Tibial artery (tissue), 4 donors: ENCODE results near the gene BRD7.

Experiments
- DNase-seq, 2 donors: peaks; one replicate each; pipeline ENCODE4 v3.0.0-alpha.2; 2019
- H3K27ac ChIP-seq, 2 donors: fragments of 200-600 bp; sonication (generic) in 1 of 2; 1 replicate in 1 of 2; 2 replicates in 1 of 2; pipeline ENCODE4 v1.5.1; 2018 to 2019; ENCODE audit warnings: mild to moderate bottlenecking in 1 of 2
- H3K27me3 ChIP-seq, 2 donors: fragments of 200-600 bp; sonication (generic) in 1 of 2; one replicate each; pipeline versions ENCODE4 v1.5.1 to v1.6.0; 2016 to 2019
- H3K36me3 ChIP-seq, 3 donors: fragments of 200-600 bp; sonication (generic) in 2 of 3; one replicate each; pipeline ENCODE4 v1.5.1; 2016 to 2019; ENCODE audit warnings: mild to moderate bottlenecking in 2 of 3
- H3K4me1 ChIP-seq, 4 donors: fragments of 200-600 bp; sonication (generic) in 2 of 4; 1 replicate in 3 of 4; 2 replicates in 1 of 4; pipeline ENCODE4 v1.5.1; 2016 to 2019
- H3K4me3 ChIP-seq, 2 donors: fragments of 200-600 bp; sonication (generic) in 1 of 2; 1 replicate in 1 of 2; 2 replicates in 1 of 2; pipeline ENCODE4 v1.5.1; 2018 to 2019; ENCODE audit warnings: mild to moderate bottlenecking in 2 of 2
- H3K9me3 ChIP-seq, 3 donors: fragments of 200-600 bp; sonication (generic) in 1 of 3; one replicate each; pipeline ENCODE4 v1.5.1; 2016 to 2019
- CTCF ChIP-seq, 2 experiments: fragments of 200-600 bp in 1 of 2; fragments of 450-650 bp in 1 of 2; IDR thresholded peaks; one replicate each; pipeline ENCODE4 v1.5.1; 2017 to 2019; ENCODE audit warnings: antibody characterized with exemption in 2 of 2, mild to moderate bottlenecking in 1 of 2, moderate library complexity in 1 of 2
- intact Hi-C: fragments of 100-400 bp; cut with DNase I; formaldehyde crosslinking; loops from one replicate; pipeline ENCODE4 v1.15.0; 2023; ENCODE audit warnings: low total_unique reads

The BRD7 gene

GRCh38 chr16:50340578-50340977 is 28.2 kb downstream of the BRD7 start:
- DNase-seq: no peak
- peak in 1 of 2 experiments; percentile 2 for TF ChIP-seq CTCF (IDR thresholded peaks at IDR 0.05)
- intact Hi-C loops: no loop called here
- H3K4me3 ChIP-seq: no peak overlapping the region
- peaks cover 13 to 36% (median 29%) of the 10 kb centered on the region in 3 donors for H3K36me3 ChIP-seq
- no peaks in the 10 kb centered on the region for H3K27me3 ChIP-seq
- peaks cover 0 to 70% (median 29%) of the 10 kb centered on the region in 4 donors for H3K4me1 ChIP-seq
- H3K9me3 ChIP-seq: no peaks in the 10 kb centered on the region
- H3K27ac ChIP-seq: peak overlapping the region; percentile 72 to 82

GRCh38 chr16:50338371-50339231 is 30.2 kb downstream of the BRD7 start:
- intact Hi-C loops: no loop called here
- TF ChIP-seq CTCF (IDR thresholded peaks at IDR 0.05): no peak
- H3K27me3 ChIP-seq: no peaks in the 10 kb centered on the region
- peaks cover 0 to 88% (median 32%) of the 10 kb centered on the region in 4 donors for H3K4me1 ChIP-seq
- peak overlapping the region; percentile 8 to 29 for H3K27ac ChIP-seq
- H3K36me3 ChIP-seq: peaks cover 8 to 39% (median 27%) of the 10 kb centered on the region in 3 donors
- H3K9me3 ChIP-seq: no peaks in the 10 kb centered on the region
- DNase-seq: no peak
- no peak overlapping the region for H3K4me3 ChIP-seq

DNA sequence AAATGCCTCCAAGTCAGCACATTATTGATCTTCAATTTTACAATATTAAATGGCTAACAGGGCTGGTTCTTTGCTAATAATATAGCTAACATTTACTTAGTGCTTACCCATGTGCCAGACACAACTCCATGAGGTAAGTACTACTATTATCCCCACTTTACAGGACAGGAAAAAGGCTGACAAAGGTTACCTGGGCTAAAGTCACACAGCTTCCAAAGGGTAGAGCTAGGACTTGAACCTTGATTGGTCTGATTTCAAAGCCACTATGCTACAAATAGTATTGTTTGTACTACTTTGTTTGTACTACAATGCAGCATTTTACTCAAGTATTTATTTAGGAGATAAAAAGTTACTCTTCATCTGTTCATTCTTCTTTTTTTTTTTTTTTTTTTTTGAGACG is 31.9 kb downstream of the BRD7 start:
- intact Hi-C loops: no loop called here
- peaks cover 0 to 30% (median 23%) of the 10 kb centered on the region in 3 donors for H3K36me3 ChIP-seq
- H3K4me1 ChIP-seq: peaks cover 0 to 97% (median 35%) of the 10 kb centered on the region in 4 donors
- peak overlapping the region; percentile 8 to 72 for H3K27ac ChIP-seq
- H3K9me3 ChIP-seq: no peaks in the 10 kb centered on the region
- no peak for TF ChIP-seq CTCF (IDR thresholded peaks at IDR 0.05)
- no peak overlapping the region for H3K4me3 ChIP-seq
- no peak for DNase-seq
- no peaks in the 10 kb centered on the region for H3K27me3 ChIP-seq

DNA sequence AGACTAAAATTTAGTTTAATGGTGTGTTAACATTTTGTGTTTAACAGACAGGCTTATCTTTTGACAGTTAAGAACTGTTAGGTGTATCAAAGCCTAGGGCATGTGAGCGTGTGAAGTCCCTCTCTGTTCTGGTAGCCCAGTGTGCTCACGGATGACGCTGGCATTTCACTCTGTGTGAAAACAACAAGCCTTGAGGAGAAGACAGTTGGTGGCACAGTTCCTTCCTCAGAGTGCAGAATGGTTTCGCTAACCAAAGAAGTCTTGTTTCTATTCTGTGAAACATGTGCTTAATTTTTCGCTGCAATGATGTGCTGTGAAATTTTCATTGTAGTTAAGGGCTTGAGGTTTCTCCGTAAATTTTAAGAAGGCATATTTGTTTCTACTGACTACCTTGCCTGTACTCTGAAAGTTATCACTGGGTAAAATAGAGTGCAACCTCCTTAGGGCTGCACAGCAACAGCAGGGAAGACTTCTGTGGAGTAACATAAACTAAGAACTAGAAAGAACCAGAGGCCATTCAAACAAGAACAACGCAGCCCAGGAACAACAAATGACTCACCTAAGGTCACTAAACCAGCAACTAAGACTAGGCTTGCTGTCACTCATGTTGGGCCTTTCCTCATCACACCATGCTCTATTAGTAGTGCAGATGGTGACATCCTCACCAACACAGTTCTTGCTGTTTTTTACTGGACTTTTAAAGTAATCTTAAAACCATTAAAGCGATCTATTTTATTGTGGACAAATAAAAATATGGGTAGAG is 33.4 kb downstream of the BRD7 start:
- intact Hi-C loops: no loop called here
- Histone ChIP-seq H3K9me3 (no peaks in the 10 kb centered on the region), H3K4me3 (no peak overlapping the region), H3K4me1 (peaks cover 0 to 97% (median 30%) of the 10 kb centered on the region in 4 donors), H3K27ac (peak overlapping the region; percentile 72 to 77), H3K27me3 (no peaks in the 10 kb centered on the region), H3K36me3 (peaks cover 0 to 33% (median 23%) of the 10 kb centered on the region in 3 donors)
- no peak for DNase-seq
- TF ChIP-seq CTCF (IDR thresholded peaks at IDR 0.05): no peak

DNA sequence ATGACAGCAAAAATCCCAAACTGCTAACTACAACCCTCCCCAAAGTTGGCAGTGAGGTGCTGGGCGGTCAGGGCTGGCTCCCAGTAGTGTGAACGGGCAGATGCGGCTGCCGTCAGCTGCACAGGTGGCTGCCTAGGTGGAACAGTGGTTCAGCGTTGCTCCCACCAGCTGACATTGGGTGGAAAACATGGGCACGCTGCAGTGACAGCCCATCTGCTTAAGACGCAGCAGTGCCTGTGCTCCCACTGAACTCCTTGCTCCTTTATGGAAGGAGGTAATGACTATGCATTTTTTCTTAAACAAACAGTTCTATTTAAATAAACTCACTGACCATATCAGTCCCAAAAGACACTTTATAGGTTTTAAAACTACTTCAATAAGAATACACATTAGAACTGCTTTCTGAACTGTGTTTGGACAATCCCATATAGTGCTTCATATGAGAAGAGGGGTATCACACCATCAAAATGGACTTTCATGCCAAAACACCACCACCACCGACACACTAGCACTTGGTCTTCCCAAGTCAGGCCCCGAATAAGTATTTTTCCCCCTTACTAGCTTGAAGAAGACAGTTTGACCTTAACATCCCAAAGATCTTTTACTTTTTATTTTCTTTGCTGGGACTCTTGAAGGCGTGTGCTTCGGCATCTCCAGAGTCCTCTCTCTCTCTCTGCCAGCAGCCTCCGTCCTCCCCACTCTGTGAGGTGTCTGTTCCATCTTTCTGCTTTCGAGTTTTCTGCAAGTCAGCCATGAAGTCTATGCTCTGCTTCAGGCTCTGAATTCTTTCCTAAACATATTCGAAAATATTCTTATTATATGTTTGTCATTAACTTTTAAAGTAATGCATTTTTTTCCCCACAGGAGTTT is 34.4 kb downstream of the BRD7 start:
- peaks cover 0 to 31% (median 22%) of the 10 kb centered on the region in 3 donors for H3K36me3 ChIP-seq
- peak overlapping the region; percentile 72 to 77 for H3K27ac ChIP-seq
- H3K4me3 ChIP-seq: no peak overlapping the region
- H3K9me3 ChIP-seq: no peaks in the 10 kb centered on the region
- no peak for DNase-seq
- no peak for TF ChIP-seq CTCF (IDR thresholded peaks at IDR 0.05)
- peaks cover 0 to 97% (median 27%) of the 10 kb centered on the region in 4 donors for H3K4me1 ChIP-seq
- H3K27me3 ChIP-seq: no peaks in the 10 kb centered on the region
- intact Hi-C loops: no loop called here
